HEK293 (cell line): ENCODE results near the gene TCP11.

ENCODE experiments used
- CTCF ChIA-PET: fragments of 350-600 bp; formaldehyde crosslinking; extraction: SDS; loops from one replicate; lab custom pipeline; 2021; ENCODE audit warnings: antibody characterized with exemption; lab: Yijun Ruan, JAX
- POLR2A ChIA-PET: fragments of 300-600 bp; formaldehyde crosslinking; extraction: SDS; loops from one replicate; lab custom pipeline; 2020; ENCODE audit warnings: antibody characterized with exemption, inconsistent platforms; lab: Yijun Ruan, JAX
- H3K27ac ChIP-seq: fragments of 200-500 bp; sonication (Bioruptor generic); 2 replicates; pipeline ENCODE4 v1.5.1; 2014; ENCODE audit warnings: low read depth, low read length, control low read depth, inconsistent platforms; ENCODE audit errors: extremely low read depth
- H3K36me3 ChIP-seq, 2 experiments: fragments of 200-500 bp in 1 of 2; sonication (Bioruptor generic) in 1 of 2; 1 replicate in 1 of 2; 2 replicates in 1 of 2; pipeline ENCODE4 v1.5.1; 2014 to 2017; ENCODE audit warnings: inconsistent platforms in 2 of 2, low read length in 2 of 2; ENCODE audit not compliant: control insufficient read depth in 2 of 2, insufficient read depth in 1 of 2
- H3K4me1 ChIP-seq: fragments of 200-500 bp; sonication (Bioruptor generic); 2 replicates; pipeline ENCODE4 v1.5.1; 2014; ENCODE audit warnings: mild to moderate bottlenecking, low read length, inconsistent platforms; ENCODE audit not compliant: control insufficient read depth, insufficient read depth
- H3K4me3 ChIP-seq: 2 replicates; pipeline ENCODE4 v1.5.1; 2011; ENCODE audit warnings: low read depth, mild to moderate bottlenecking, control low read depth, low read length, moderate library complexity
- H3K9me3 ChIP-seq: fragments of 200-500 bp; sonication (Bioruptor generic); 2 replicates; pipeline ENCODE4 v1.5.1; 2014; ENCODE audit warnings: low read depth, low read length, inconsistent platforms; ENCODE audit not compliant: control insufficient read depth, insufficient read depth
- GLIS2 ChIP-seq: fragments of 450-650 bp; formaldehyde crosslinking; IDR thresholded peaks from 2 replicates; pipeline ENCODE4 v1.5.1; 2016; ENCODE audit warnings: missing biosample characterization, missing genetic modification characterization
- SP7 ChIP-seq: fragments of 450-650 bp; formaldehyde crosslinking; IDR thresholded peaks from 2 replicates; pipeline ENCODE4 v1.5.1; 2016; ENCODE audit warnings: missing biosample characterization, missing genetic modification characterization
- TSHZ1 ChIP-seq: fragments of 450-650 bp; formaldehyde crosslinking; IDR thresholded peaks from 2 replicates; pipeline ENCODE4 v1.5.1; 2016; ENCODE audit warnings: missing biosample characterization, missing genetic modification characterization, borderline replicate concordance
- WT1 ChIP-seq: fragments of 450-650 bp; formaldehyde crosslinking; IDR thresholded peaks from 2 replicates; pipeline ENCODE4 v1.5.1; 2016; ENCODE audit warnings: missing biosample characterization, missing genetic modification characterization
- ZEB2 ChIP-seq: fragments of 450-650 bp; formaldehyde crosslinking; IDR thresholded peaks from 2 replicates; pipeline ENCODE4 v1.5.1; 2016; ENCODE audit warnings: missing biosample characterization, missing genetic modification characterization
- ZNF114 ChIP-seq: fragments of 450-650 bp; formaldehyde crosslinking; IDR thresholded peaks from 2 replicates; pipeline ENCODE4 v1.5.0; 2017; ENCODE audit warnings: missing biosample characterization, missing genetic modification characterization
- ZNF146 ChIP-seq: fragments of 450-650 bp; formaldehyde crosslinking; IDR thresholded peaks from 2 replicates; pipeline ENCODE4 v1.5.1; 2016; ENCODE audit warnings: missing biosample characterization, missing genetic modification characterization
- ZNF157 ChIP-seq: fragments of 450-650 bp; formaldehyde crosslinking; IDR thresholded peaks from 2 replicates; pipeline ENCODE4 v1.5.1; 2016; ENCODE audit warnings: missing biosample characterization, missing genetic modification characterization
- ZNF184 ChIP-seq: fragments of 450-650 bp; IDR thresholded peaks from 2 replicates; pipeline ENCODE4 v1.5.1; 2018; ENCODE audit warnings: missing biosample characterization, mild to moderate bottlenecking, missing genetic modification characterization
- ZNF19 ChIP-seq: fragments of 450-650 bp; formaldehyde crosslinking; IDR thresholded peaks from 2 replicates; pipeline ENCODE4; 2016; ENCODE audit warnings: missing biosample characterization, missing genetic modification characterization, low read depth
- ZNF2 ChIP-seq: fragments of 450-650 bp; formaldehyde crosslinking; IDR thresholded peaks from 2 replicates; pipeline ENCODE4 v1.5.1; 2016; ENCODE audit warnings: missing biosample characterization, missing genetic modification characterization
- ZNF23 ChIP-seq: fragments of 450-650 bp; formaldehyde crosslinking; IDR thresholded peaks from 2 replicates; pipeline ENCODE4 v1.5.1; 2016; ENCODE audit warnings: missing biosample characterization, missing genetic modification characterization, borderline replicate concordance
- ZNF362 ChIP-seq: fragments of 450-650 bp; formaldehyde crosslinking; IDR thresholded peaks from 2 replicates; pipeline ENCODE4 v1.5.1; 2016; ENCODE audit warnings: missing biosample characterization, missing genetic modification characterization
- ZNF366 ChIP-seq: fragments of 450-650 bp; formaldehyde crosslinking; conservative IDR thresholded peaks from 2 replicates; pipeline ENCODE4 v1.5.1; 2016; ENCODE audit warnings: missing biosample characterization, missing genetic modification characterization
- ZNF449 ChIP-seq: fragments of 450-650 bp; formaldehyde crosslinking; IDR thresholded peaks from 2 replicates; pipeline ENCODE4 v1.5.1; 2017; ENCODE audit warnings: missing biosample characterization, mild to moderate bottlenecking, missing genetic modification characterization, moderate library complexity
- ZNF621 ChIP-seq: fragments of 450-650 bp; formaldehyde crosslinking; IDR thresholded peaks from 2 replicates; pipeline ENCODE4 v1.5.1; 2017; ENCODE audit warnings: missing biosample characterization, missing genetic modification characterization
- ZNF629 ChIP-seq: fragments of 450-650 bp; formaldehyde crosslinking; IDR thresholded peaks from 2 replicates; pipeline ENCODE4 v1.5.1; 2017; ENCODE audit warnings: missing biosample characterization, missing genetic modification characterization
- ZNF654 ChIP-seq: fragments of 450-650 bp; formaldehyde crosslinking; IDR thresholded peaks from 2 replicates; pipeline ENCODE4 v1.5.1; 2016; ENCODE audit warnings: low read depth, missing biosample characterization, missing genetic modification characterization
- ZNF670 ChIP-seq: fragments of 450-650 bp; formaldehyde crosslinking; IDR thresholded peaks from 2 replicates; pipeline ENCODE4 v1.5.1; 2016; ENCODE audit warnings: missing biosample characterization, missing genetic modification characterization, low read depth
- ZNF776 ChIP-seq: fragments of 450-650 bp; formaldehyde crosslinking; IDR thresholded peaks from 2 replicates; pipeline ENCODE4 v1.5.0; 2017; ENCODE audit warnings: missing biosample characterization, missing genetic modification characterization, borderline replicate concordance
- ZNF843 ChIP-seq: fragments of 450-650 bp; formaldehyde crosslinking; IDR thresholded peaks from 2 replicates; pipeline ENCODE4 v1.5.1; 2016; ENCODE audit warnings: missing biosample characterization, missing genetic modification characterization

Gene TCP11

GRCh38 chr6:35080016-35080680 is 61.0 kb downstream of the TCP11 start:
- H3K4me3 ChIP-seq = no peak overlapping the region
- POLR2A ChIA-PET = no interaction called here
- CTCF ChIA-PET = interaction anchor here (0.7 to 1.2 kb wide), 5 partner anchors 9 to 93 kb away, joined by 3 to 6 read pairs (median 3); no protein-coding TSS in a partner anchor
- H3K9me3 ChIP-seq = no peaks in the 10 kb centered on the region
- peaks cover 0 to 70% of the 10 kb centered on the region in 2 experiments; a peak in 2 of 3 replicates for H3K36me3 ChIP-seq
- H3K4me1 ChIP-seq = no peaks in the 10 kb centered on the region
- no peak for TF ChIP-seq ZEB2
- H3K27ac ChIP-seq = no peak overlapping the region

GRCh38 chr6:35079311-35080000 is 61.7 kb downstream of the TCP11 start:
- TF ChIP-seq GLIS2 (tag by site-specific recombination) (0 out of 2 replicates have a peak, but pooled peaks have one; percentile 21), SP7 (tag by site-specific recombination) (no peak)
- H3K27ac ChIP-seq = no peak overlapping the region
- H3K4me1 ChIP-seq = no peaks in the 10 kb centered on the region
- no peaks in the 10 kb centered on the region for H3K9me3 ChIP-seq
- peaks cover 0 to 66% of the 10 kb centered on the region in 2 experiments; a peak in 2 of 3 replicates for H3K36me3 ChIP-seq
- no peak overlapping the region for H3K4me3 ChIP-seq
- ChIA-PET POLR2A (no interaction called here), CTCF (interaction anchor here (0.7 to 1.2 kb wide), 6 partner anchors 9 to 119 kb away, joined by 3 to 6 read pairs (median 3); no protein-coding TSS in a partner anchor)

- POLR2A ChIA-PET = no interaction called here
- TF ChIP-seq ZNF449 (tag by site-specific recombination) (no peak), ZNF146 (no peak), ZNF629 (tag by site-specific recombination) (no peak), ZNF2 (no peak), ZNF19 (tag by site-specific recombination) (no peak), ZNF362 (no peak)
- TF ChIP-seq, all 188 proteins: peak for 0
- no peaks in the 10 kb centered on the region for H3K4me1 ChIP-seq
- peaks cover 0 to 67% of the 10 kb centered on the region in 2 experiments; a peak in 2 of 3 replicates for H3K36me3 ChIP-seq
- H3K4me3 ChIP-seq = no peak overlapping the region
- CTCF ChIA-PET = interaction anchor here (0.7 to 1.2 kb wide), 2 partner anchors 61 to 120 kb away, joined by 3 read pairs; no protein-coding TSS in a partner anchor
- H3K27ac ChIP-seq = no peak overlapping the region
- H3K9me3 ChIP-seq = no peaks in the 10 kb centered on the region
These were observed 62.2 kb downstream of the TCP11 start for GRCh38 chr6:35078896-35079295.

GRCh38 chr6:35078226-35078850 is 62.8 kb downstream of the TCP11 start:
- ChIA-PET CTCF (no interaction called here), POLR2A (no interaction called here)
- no peak overlapping the region for H3K27ac ChIP-seq
- no peaks in the 10 kb centered on the region for H3K4me1 ChIP-seq
- H3K36me3 ChIP-seq = peaks cover 0 to 66% of the 10 kb centered on the region in 2 experiments; a peak in 2 of 3 replicates
- H3K4me3 ChIP-seq = no peak overlapping the region
- no peaks in the 10 kb centered on the region for H3K9me3 ChIP-seq
- TF ChIP-seq ZNF23 (tag by site-specific recombination) (no peak), ZNF114 (tag by site-specific recombination) (no peak), ZNF843 (no peak), ZNF157 (tag by site-specific recombination) (no peak), ZNF184 (tag by site-specific recombination) (no peak), ZNF654 (tag by site-specific recombination) (no peak), ZNF670 (tag by site-specific recombination) (no peak), ZNF776 (tag by site-specific recombination) (no peak), ZNF366 (tag by site-specific recombination) (no peak), TSHZ1 (tag by site-specific recombination) (no peak), WT1 (tag by site-specific recombination) (no peak), ZNF621 (no peak)
